ENCODE measurements around the gene IGF1.
"Not testable (repeated sequence)": the region's sequence is repeated elsewhere in the genome, so short reads cannot be mapped to it uniquely, and the experiment has no call there.

Gene IGF1

DNA sequence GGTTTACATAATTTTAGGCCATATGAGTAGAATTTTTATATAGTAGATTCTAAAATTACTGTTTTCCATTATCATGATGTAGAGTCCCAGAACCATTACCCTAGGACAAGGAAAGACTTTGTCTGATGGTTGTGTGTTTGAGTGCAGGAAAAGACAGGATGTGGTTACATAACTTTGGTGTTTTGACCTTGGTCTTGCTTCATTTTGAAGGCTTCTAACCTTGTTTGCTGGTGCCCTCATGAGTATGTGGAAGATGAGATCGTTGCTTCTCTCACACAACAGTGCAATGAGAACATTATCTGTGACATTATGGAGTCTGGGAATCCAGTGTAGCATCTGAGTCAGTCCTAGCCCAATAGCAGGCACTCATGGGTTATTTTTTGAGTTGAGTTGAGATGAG lies 106.2 kb downstream of the IGF1 start:
- DNase-seq: no peak

DNA sequence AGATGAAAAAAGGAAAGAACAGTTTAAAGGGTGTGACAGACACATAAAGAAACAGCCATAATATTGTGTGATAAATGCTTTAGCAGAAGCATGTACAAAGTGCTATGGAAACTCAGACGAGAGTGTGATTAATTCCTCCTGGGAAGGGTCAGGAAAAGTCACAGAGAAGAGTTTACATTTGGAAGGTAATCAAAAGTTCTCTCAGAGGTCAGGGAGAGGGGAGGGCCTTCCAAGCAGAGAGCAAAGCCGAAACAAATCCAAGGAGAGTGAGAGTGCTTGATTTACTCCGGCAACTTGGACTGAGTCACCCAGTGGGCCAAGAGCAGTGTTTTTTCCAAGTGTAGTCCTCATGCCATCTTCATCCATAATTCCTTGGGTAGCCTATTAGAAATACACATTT lies 108.3 kb downstream of the IGF1 start:
- no peak for DNase-seq

- no peak for DNase-seq
Observed at GRCh38 chr12:102371165-102371564, 109.2 kb downstream of the IGF1 start.

GRCh38 chr12:102369876-102370275 lies 110.5 kb downstream of the IGF1 start:
- no peak for DNase-seq

DNA sequence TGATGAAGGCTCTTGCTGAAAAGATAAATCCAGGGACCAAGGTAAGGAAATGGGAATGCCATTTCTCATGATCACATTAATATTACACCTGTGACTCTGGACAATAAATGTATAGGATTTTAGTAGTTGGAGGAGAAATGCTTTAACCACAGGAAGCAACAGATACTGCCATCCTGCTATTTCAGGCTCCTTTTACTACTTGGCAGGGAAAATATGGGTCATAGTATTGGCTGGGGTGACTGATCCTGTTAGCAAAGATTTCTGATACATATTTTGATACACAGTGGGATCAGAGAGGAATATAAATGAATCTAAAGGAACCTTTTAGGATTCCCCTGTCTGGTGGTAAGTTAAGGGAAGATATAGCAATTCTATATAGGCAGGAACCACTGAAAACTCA lies 115.0 kb downstream of the IGF1 start:
- no peak for DNase-seq

GRCh38 chr12:102364709-102365108 lies 115.7 kb downstream of the IGF1 start:
- DNase-seq: no peak

DNA sequence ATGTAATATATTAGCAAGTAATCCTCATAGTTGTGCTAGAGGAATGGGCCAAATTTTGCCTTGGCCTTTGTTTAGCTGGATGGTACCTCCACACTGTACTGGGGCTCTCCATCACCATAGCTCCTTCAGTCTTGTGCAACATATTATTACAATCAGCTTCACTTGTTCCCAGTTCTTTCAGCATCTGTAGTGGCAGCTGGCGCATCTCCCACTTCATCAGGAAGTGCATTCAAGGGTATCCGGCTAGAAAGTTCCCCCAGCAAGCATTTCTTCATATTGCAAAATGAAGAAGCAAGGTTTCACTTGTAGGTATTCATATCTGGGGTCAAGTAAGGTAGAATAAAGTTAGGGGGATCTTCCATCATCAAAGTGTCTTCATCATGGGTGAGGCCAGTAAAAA lies 123.7 kb downstream of the IGF1 start:
- DNase-seq: no peak

GRCh38 chr12:102354281-102354680 lies 126.1 kb downstream of the IGF1 start:
- DNase-seq: not testable (repeated sequence)

DNA sequence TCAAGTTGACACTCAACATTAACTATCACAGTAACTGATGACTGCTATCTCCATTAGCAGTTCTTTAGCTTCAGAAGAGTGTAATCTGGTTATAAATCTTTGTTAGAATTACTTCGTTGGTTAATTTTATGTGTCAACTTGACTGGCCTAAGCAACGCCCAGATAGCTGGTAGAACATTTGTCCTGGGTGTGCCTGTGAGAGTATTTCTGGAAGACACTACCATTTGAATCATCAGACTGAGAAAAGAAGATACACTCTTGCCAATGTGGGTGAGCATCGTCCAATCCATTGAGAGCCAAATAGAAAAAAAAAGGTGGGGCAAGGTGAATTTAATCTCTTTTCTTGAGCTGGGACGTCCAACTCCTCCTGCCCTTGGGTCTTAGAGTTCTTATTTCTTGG lies 129.0 kb downstream of the IGF1 start:
- no peak for DNase-seq

GRCh38 chr12:102350070-102350469 lies 130.3 kb downstream of the IGF1 start:
- no peak for DNase-seq

- no peak for DNase-seq
Observed at GRCh38 chr12:102349079-102349478, 131.3 kb downstream of the IGF1 start.

DNA sequence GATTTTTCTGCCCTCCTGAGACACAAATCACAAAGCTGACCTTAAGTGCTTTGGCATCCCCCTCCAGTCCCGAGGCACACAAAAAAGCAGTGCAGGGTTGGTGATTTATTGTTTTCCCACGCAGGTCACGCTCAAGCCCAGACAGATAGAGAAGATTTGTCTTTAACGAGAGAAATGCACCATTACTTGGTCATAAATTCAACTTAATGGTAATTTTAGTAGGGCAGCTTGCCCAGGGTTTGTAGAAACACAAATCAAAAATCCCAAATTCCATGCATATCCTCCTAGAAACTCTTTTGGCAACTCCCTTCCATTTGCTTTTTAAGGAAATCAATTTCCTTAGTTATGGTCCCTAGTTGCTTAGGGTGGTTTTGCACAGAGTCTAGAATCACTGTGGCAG lies 132.6 kb downstream of the IGF1 start:
- no peak for DNase-seq

All from CD4-positive, alpha-beta T cell treated with Interleukin-4 for 4 hours (primary cell).